GM23338 (cell line): ENCODE measurements around the gene PIK3C3. TPM values are rescaled to one million over a fixed set of nuclear protein-coding genes. Genes with fewer than 3 reads are reported as not detected.

ENCODE experiments used
- ATAC-seq: fragments of 200-7000 bp; cut with Tn5 transposase; 3 replicates; pipeline ENCODE4 v1.9.1; 2020
- DNase-seq: peaks from one replicate; pipeline ENCODE4 v3.0.0-alpha.2; 2015; ENCODE audit warnings: low spot score
- H2AFZ ChIP-seq: fragments of 200-600 bp; sonication (generic); 2 replicates; pipeline ENCODE4 v1.8.0; 2016; ENCODE audit warnings: antibody characterized with exemption, mild to moderate bottlenecking, moderate library complexity
- H3F3A ChIP-seq: fragments of 200-600 bp; sonication (generic); replicated peaks from 2 replicates; pipeline ENCODE4 v1.8.0; 2017; ENCODE audit warnings: antibody characterized with exemption, mixed run types, low read depth
- H3K27ac ChIP-seq: fragments of 200-600 bp; sonication (generic); 2 replicates; pipeline ENCODE4 v1.6.1; 2016; ENCODE audit warnings: low read depth
- H3K27me3 ChIP-seq: fragments of 200-600 bp; sonication (generic); 2 replicates; pipeline ENCODE4 v1.8.0; 2016; ENCODE audit warnings: mild to moderate bottlenecking, mixed run types, moderate library complexity; ENCODE audit not compliant: insufficient read depth
- H3K36me3 ChIP-seq: fragments of 200-600 bp; sonication (generic); 2 replicates; pipeline ENCODE4 v1.8.0; 2016; ENCODE audit warnings: mild to moderate bottlenecking; ENCODE audit not compliant: insufficient read depth
- H3K4me1 ChIP-seq: fragments of 200-600 bp; sonication (generic); 2 replicates; pipeline ENCODE4 v1.8.0; 2016; ENCODE audit warnings: mild to moderate bottlenecking, moderate library complexity; ENCODE audit not compliant: insufficient read depth
- H3K4me2 ChIP-seq: fragments of 200-600 bp; sonication (generic); 2 replicates; pipeline ENCODE4 v1.7.1; 2017; ENCODE audit warnings: mixed run types
- H3K4me3 ChIP-seq: fragments of 200-600 bp; sonication (generic); 2 replicates; pipeline ENCODE4 v1.6.1; 2016; ENCODE audit warnings: mixed run types
- H3K79me2 ChIP-seq: fragments of 200-600 bp; sonication (generic); replicated peaks from 2 replicates; pipeline ENCODE4 v1.8.0; 2017; ENCODE audit warnings: mild to moderate bottlenecking; ENCODE audit not compliant: insufficient read depth
- H3K9me2 ChIP-seq: fragments of 200-600 bp; sonication (generic); 2 replicates; pipeline ENCODE4 v1.8.0; 2017; ENCODE audit not compliant: insufficient read depth
- H4K20me1 ChIP-seq: fragments of 200-600 bp; sonication (generic); replicated peaks from 2 replicates; pipeline ENCODE4 v1.8.0; 2017; ENCODE audit warnings: mild to moderate bottlenecking; ENCODE audit not compliant: insufficient read depth
- H3K27ac Mint-ChIP-seq: 2 replicates; pipeline ENCODE4 v1.8.0; 2020; ENCODE audit warnings: inconsistent platforms, mild to moderate bottlenecking, moderate library complexity, mixed read lengths
- H3K27me3 Mint-ChIP-seq: 3 replicates; pipeline ENCODE4 v1.8.0; 2022; ENCODE audit warnings: low read depth, mild to moderate bottlenecking, moderate library complexity, mixed read lengths, inconsistent platforms; ENCODE audit not compliant: insufficient read depth, poor library complexity
- H3K36me3 Mint-ChIP-seq: 3 replicates; pipeline ENCODE4 v1.8.0; 2021; ENCODE audit warnings: low read depth, mild to moderate bottlenecking, inconsistent platforms, moderate library complexity, mixed read lengths
- H3K4me1 Mint-ChIP-seq: 3 replicates; pipeline ENCODE4 v1.8.0; 2020; ENCODE audit warnings: mild to moderate bottlenecking, inconsistent platforms, mixed read lengths
- H3K4me3 Mint-ChIP-seq: 3 replicates; pipeline ENCODE4 v1.8.0; 2021; ENCODE audit warnings: moderate library complexity, mild to moderate bottlenecking, inconsistent platforms, mixed read lengths
- H3K9me3 Mint-ChIP-seq: 3 replicates; pipeline ENCODE4 v1.8.0; 2020; ENCODE audit warnings: moderate library complexity, mild to moderate bottlenecking, inconsistent platforms, mixed read lengths
- CREB1 ChIP-seq: fragments of 250-450 bp; sonication (Bioruptor Pico); IDR thresholded peaks from 2 replicates; pipeline ENCODE4 v1.5.0; 2020; ENCODE audit warnings: low read depth, mild to moderate bottlenecking, moderate library complexity
- EZH2 ChIP-seq: fragments of 200-600 bp; sonication (generic); IDR thresholded peaks from one replicate; pipeline ENCODE4 v1.8.0; 2017; ENCODE audit warnings: antibody characterized with exemption, mild to moderate bottlenecking, low read depth; ENCODE audit not compliant: unreplicated experiment
- EZH2phosphoT487 ChIP-seq: fragments of 200-600 bp; sonication (generic); IDR thresholded peaks from one replicate; pipeline ENCODE4 v1.8.1; 2018; ENCODE audit warnings: antibody characterized with exemption; ENCODE audit not compliant: unreplicated experiment
- JUNB ChIP-seq: IDR thresholded peaks from one replicate; pipeline ENCODE4 v1.6.1; 2016; ENCODE audit warnings: antibody characterized with exemption; ENCODE audit not compliant: unreplicated experiment
- NANOG ChIP-seq: IDR thresholded peaks from 2 replicates; pipeline ENCODE4 v1.6.1; 2016; ENCODE audit warnings: antibody characterized with exemption, borderline replicate concordance
- POLR2AphosphoS5 ChIP-seq: IDR thresholded peaks from 2 replicates; pipeline ENCODE4 v1.6.1; 2016; ENCODE audit warnings: antibody characterized with exemption, low read depth
- REST ChIP-seq: IDR thresholded peaks from one replicate; pipeline ENCODE4 v1.6.1; 2018; ENCODE audit warnings: antibody characterized with exemption; ENCODE audit not compliant: unreplicated experiment
- STAT1 ChIP-seq: IDR thresholded peaks from one replicate; pipeline ENCODE4 v1.6.1; 2016; ENCODE audit warnings: antibody characterized with exemption; ENCODE audit not compliant: unreplicated experiment
- ZNF114 ChIP-seq: fragments of 250-450 bp; sonication (Bioruptor Pico); IDR thresholded peaks from 2 replicates; pipeline ENCODE4 v1.5.0; 2020; ENCODE audit warnings: mild to moderate bottlenecking, moderate library complexity
- ZNF331 ChIP-seq: fragments of 250-450 bp; sonication (Bioruptor Pico); IDR thresholded peaks from 2 replicates; pipeline ENCODE4 v1.5.0; 2020; ENCODE audit warnings: low read depth, mild to moderate bottlenecking, moderate library complexity
- polyA plus RNA-seq: library from polyadenylated mRNA; unstranded; fragments of >200 nt; fragmentation: Nextera tagmentation; extraction: Ambion mirVana; gene quantifications from 2 replicates; pipeline ENCODE4 v1.2.1, GENCODE V29; 2016
- total RNA-seq: library from RNA; depleted of rRNA; stranded (reverse); fragments of >200 nt; shearing (Covaris generic); gene quantifications from 2 replicates; pipeline ENCODE4 v1.2.3, GENCODE V29; 2014
- TF ChIP-seq, protein P1 (sequence below): IDR thresholded peaks from 2 replicates; pipeline ENCODE4 v1.6.1; 2016; ENCODE audit warnings: antibody characterized with exemption
- TF ChIP-seq, protein P2 (sequence below): fragments of 250-450 bp; sonication (Bioruptor Pico); IDR thresholded peaks from 2 replicates; pipeline ENCODE4 v1.5.0; 2020; ENCODE audit warnings: mild to moderate bottlenecking, moderate library complexity
- TF ChIP-seq, protein P3 (sequence below), 2 experiments: fragments of 200-600 bp in 1 of 2; sonication (generic) in 1 of 2; conservative IDR thresholded peaks; 2 replicates each; pipeline versions ENCODE4 v1.5.1 to v1.6.1; 2016 to 2017; ENCODE audit warnings: antibody characterized with exemption in 2 of 2, low read depth in 2 of 2, mild to moderate bottlenecking in 2 of 2, moderate library complexity in 1 of 2

Gene PIK3C3
- total and polyA plus RNA-seq, 2 experiments from 2014 or later, result 25.9 to 35.4 TPM

DNA sequence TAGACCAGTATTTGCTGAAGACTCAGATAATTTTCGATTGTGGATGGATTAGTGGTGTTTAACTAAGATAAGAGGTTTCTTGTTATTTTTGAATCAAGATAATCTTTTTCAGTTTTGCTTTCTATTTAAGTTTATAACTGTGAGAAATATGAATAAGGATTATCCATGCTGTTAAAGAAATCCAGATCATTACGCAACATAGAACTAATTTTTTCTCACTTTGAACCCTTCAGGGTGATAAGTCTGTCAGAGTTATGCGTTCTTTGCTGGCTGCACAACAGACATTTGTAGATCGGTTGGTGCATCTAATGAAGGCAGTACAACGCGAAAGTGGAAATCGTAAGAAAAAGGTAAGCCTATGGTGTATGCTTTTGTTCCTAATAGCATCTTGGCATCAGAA, 74.1 kb downstream of the PIK3C3 start:
- Histone ChIP-seq H3K27ac (no peak overlapping the region), H3K4me1 (no peaks in the 10 kb centered on the region), H3K36me3 (no peaks in the 10 kb centered on the region), H3K79me2 (no peaks in the 10 kb centered on the region), H3F3A (no peaks in the 10 kb centered on the region), H2AFZ (no peak overlapping the region), H3K9me2 (no peaks in the 10 kb centered on the region), H4K20me1 (0 out of 2 replicates have a peak, but pooled peaks cover 2% of the 10 kb centered on the region), H3K27me3 (no peaks in the 10 kb centered on the region), H3K4me3 (no peak overlapping the region), H3K4me2 (no peak overlapping the region)
- Mint-ChIP-seq H3K27ac (no peak overlapping the region), H3K27me3 (no peaks in the 10 kb centered on the region), H3K36me3 (peaks cover 10% of the 10 kb centered on the region; the same call in 2 of the 3 replicates), H3K4me3 (no peak overlapping the region), H3K9me3 (no peaks in the 10 kb centered on the region), H3K4me1 (no peaks in the 10 kb centered on the region)
- ATAC-seq (no peak), DNase-seq (no peak)
- TF ChIP-seq EZH2 (no peak), ZNF331 (CRISPR knock-in tag) (no peak), POLR2AphosphoS5 (no peak), CREB1 (CRISPR knock-in tag) (no peak), STAT1 (no peak), EZH2phosphoT487 (no peak), JUNB (no peak), NANOG (no peak), ZNF114 (CRISPR knock-in tag) (no peak), REST (no peak)
- TF ChIP-seq, protein P1, sequence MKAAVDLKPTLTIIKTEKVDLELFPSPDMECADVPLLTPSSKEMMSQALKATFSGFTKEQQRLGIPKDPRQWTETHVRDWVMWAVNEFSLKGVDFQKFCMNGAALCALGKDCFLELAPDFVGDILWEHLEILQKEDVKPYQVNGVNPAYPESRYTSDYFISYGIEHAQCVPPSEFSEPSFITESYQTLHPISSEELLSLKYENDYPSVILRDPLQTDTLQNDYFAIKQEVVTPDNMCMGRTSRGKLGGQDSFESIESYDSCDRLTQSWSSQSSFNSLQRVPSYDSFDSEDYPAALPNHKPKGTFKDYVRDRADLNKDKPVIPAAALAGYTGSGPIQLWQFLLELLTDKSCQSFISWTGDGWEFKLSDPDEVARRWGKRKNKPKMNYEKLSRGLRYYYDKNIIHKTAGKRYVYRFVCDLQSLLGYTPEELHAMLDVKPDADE, result no peak
- TF ChIP-seq, protein P2, sequence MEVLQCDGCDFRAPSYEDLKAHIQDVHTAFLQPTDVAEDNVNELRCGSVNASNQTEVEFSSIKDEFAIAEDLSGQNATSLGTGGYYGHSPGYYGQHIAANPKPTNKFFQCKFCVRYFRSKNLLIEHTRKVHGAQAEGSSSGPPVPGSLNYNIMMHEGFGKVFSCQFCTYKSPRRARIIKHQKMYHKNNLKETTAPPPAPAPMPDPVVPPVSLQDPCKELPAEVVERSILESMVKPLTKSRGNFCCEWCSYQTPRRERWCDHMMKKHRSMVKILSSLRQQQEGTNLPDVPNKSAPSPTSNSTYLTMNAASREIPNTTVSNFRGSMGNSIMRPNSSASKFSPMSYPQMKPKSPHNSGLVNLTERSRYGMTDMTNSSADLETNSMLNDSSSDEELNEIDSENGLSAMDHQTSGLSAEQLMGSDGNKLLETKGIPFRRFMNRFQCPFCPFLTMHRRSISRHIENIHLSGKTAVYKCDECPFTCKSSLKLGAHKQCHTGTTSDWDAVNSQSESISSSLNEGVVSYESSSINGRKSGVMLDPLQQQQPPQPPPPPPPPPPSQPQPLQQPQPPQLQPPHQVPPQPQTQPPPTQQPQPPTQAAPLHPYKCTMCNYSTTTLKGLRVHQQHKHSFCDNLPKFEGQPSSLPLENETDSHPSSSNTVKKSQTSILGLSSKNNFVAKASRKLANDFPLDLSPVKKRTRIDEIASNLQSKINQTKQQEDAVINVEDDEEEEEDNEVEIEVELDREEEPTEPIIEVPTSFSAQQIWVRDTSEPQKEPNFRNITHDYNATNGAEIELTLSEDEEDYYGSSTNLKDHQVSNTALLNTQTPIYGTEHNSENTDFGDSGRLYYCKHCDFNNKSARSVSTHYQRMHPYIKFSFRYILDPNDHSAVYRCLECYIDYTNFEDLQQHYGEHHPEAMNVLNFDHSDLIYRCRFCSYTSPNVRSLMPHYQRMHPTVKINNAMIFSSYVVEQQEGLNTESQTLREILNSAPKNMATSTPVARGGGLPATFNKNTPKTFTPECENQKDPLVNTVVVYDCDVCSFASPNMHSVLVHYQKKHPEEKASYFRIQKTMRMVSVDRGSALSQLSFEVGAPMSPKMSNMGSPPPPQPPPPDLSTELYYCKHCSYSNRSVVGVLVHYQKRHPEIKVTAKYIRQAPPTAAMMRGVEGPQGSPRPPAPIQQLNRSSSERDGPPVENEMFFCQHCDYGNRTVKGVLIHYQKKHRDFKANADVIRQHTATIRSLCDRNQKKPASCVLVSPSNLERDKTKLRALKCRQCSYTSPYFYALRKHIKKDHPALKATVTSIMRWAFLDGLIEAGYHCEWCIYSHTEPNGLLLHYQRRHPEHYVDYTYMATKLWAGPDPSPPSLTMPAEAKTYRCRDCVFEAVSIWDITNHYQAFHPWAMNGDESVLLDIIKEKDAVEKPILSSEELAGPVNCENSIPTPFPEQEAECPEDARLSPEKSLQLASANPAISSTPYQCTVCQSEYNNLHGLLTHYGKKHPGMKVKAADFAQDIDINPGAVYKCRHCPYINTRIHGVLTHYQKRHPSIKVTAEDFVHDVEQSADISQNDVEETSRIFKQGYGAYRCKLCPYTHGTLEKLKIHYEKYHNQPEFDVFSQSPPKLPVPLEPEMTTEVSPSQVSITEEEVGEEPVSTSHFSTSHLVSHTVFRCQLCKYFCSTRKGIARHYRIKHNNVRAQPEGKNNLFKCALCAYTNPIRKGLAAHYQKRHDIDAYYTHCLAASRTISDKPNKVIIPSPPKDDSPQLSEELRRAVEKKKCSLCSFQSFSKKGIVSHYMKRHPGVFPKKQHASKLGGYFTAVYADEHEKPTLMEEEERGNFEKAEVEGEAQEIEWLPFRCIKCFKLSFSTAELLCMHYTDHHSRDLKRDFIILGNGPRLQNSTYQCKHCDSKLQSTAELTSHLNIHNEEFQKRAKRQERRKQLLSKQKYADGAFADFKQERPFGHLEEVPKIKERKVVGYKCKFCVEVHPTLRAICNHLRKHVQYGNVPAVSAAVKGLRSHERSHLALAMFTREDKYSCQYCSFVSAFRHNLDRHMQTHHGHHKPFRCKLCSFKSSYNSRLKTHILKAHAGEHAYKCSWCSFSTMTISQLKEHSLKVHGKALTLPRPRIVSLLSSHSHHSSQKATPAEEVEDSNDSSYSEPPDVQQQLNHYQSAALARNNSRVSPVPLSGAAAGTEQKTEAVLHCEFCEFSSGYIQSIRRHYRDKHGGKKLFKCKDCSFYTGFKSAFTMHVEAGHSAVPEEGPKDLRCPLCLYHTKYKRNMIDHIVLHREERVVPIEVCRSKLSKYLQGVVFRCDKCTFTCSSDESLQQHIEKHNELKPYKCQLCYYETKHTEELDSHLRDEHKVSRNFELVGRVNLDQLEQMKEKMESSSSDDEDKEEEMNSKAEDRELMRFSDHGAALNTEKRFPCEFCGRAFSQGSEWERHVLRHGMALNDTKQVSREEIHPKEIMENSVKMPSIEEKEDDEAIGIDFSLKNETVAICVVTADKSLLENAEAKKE (CRISPR knock-in tag), result no peak
- TF ChIP-seq, protein P3, sequence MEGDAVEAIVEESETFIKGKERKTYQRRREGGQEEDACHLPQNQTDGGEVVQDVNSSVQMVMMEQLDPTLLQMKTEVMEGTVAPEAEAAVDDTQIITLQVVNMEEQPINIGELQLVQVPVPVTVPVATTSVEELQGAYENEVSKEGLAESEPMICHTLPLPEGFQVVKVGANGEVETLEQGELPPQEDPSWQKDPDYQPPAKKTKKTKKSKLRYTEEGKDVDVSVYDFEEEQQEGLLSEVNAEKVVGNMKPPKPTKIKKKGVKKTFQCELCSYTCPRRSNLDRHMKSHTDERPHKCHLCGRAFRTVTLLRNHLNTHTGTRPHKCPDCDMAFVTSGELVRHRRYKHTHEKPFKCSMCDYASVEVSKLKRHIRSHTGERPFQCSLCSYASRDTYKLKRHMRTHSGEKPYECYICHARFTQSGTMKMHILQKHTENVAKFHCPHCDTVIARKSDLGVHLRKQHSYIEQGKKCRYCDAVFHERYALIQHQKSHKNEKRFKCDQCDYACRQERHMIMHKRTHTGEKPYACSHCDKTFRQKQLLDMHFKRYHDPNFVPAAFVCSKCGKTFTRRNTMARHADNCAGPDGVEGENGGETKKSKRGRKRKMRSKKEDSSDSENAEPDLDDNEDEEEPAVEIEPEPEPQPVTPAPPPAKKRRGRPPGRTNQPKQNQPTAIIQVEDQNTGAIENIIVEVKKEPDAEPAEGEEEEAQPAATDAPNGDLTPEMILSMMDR (conservative IDR thresholded peaks at IDR 0.05; ENCODE audit: low read depth in 2 of 2), result no peak
